Activated B cell treated with CpG ODN at 0.5 μM for 24 hours (primary cell): ENCODE results near the gene LDLRAD3. TPM values are rescaled to one million over a fixed set of nuclear protein-coding genes. Genes with fewer than 3 reads are reported as not detected.

Experiments used
- ATAC-seq: fragments of 200-7000 bp; cut with Tn5 transposase; one replicate; pipeline ENCODE4 v1.10.0; 2021; ENCODE audit warnings: low read depth, mild to moderate bottlenecking, moderate library complexity
- CTCF ChIA-PET: fragments of 350-600 bp; sonication (Branson Sonifier 250); formaldehyde crosslinking; loops from one replicate; lab custom pipeline; 2021; ENCODE audit warnings: antibody characterized with exemption; lab: Charles Lee
- POLR2A ChIA-PET: fragments of 350-600 bp; sonication (Branson Sonifier 250); formaldehyde crosslinking; loops from one replicate; lab custom pipeline; 2021; ENCODE audit warnings: antibody characterized with exemption; lab: Charles Lee
- DNase-seq: peaks from one replicate; pipeline ENCODE4 v3.0.0; 2022
- H3K27ac Mint-ChIP-seq: one replicate; pipeline ENCODE4 v1.8.0; 2020; ENCODE audit warnings: mixed read lengths
- H3K27me3 Mint-ChIP-seq: one replicate; pipeline ENCODE4 v1.8.0; 2021; ENCODE audit warnings: mixed read lengths
- H3K36me3 Mint-ChIP-seq: one replicate; pipeline ENCODE4 v1.8.0; 2021; ENCODE audit warnings: low read depth, mixed read lengths
- H3K4me1 Mint-ChIP-seq: one replicate; pipeline ENCODE4 v1.8.0; 2021; ENCODE audit warnings: mixed read lengths
- H3K4me3 Mint-ChIP-seq: one replicate; pipeline ENCODE4 v1.8.0; 2020; ENCODE audit warnings: mild to moderate bottlenecking, mixed read lengths
- H3K9me3 Mint-ChIP-seq: one replicate; pipeline ENCODE4 v1.8.0; 2020; ENCODE audit warnings: mixed read lengths
- CTCF ChIP-seq: fragments of 200-600 bp; IDR thresholded peaks from one replicate; pipeline ENCODE4 v1.8.0; 2022; ENCODE audit warnings: antibody characterized with exemption, mild to moderate bottlenecking
- intact Hi-C: fragments of 100-400 bp; cut with micrococcal nuclease; formaldehyde crosslinking; loops from one replicate; pipeline ENCODE4 v1.15.1; 2024
- total RNA-seq: library from RNA; stranded (reverse); gene quantifications from 2 replicates; pipeline ENCODE4 v1.2.3, GENCODE V29; 2022

LDLRAD3 gene
- total RNA-seq, 1 donor from 2014 or later, result not detected

GRCh38 chr11:36266767-36267166 is 322.9 kb downstream of the LDLRAD3 start:
- ATAC-seq (no peak), DNase-seq (no peak)
- Mint-ChIP-seq H3K36me3 (peaks cover 20% of the 10 kb centered on the region), H3K4me1 (no peaks in the 10 kb centered on the region), H3K9me3 (no peaks in the 10 kb centered on the region), H3K27ac (no peak overlapping the region), H3K4me3 (no peak overlapping the region), H3K27me3 (peaks cover 8% of the 10 kb centered on the region)
- CTCF ChIA-PET, result interaction anchor here (1.1 to 5.1 kb wide), 8 partner anchors 8 to 657 kb away, joined by 3 to 39 read pairs (median 8); partner anchors contain the start of gene FJX1
- intact Hi-C loops, result loop anchor here (1.0 to 5.0 kb wide), 4 partner anchors 444 to 1339 kb away; no protein-coding TSS in a partner anchor
- no peak for TF ChIP-seq CTCF
- POLR2A ChIA-PET, result no interaction called here

GRCh38 chr11:36268337-36268985 is 324.6 kb downstream of the LDLRAD3 start:
- ChIA-PET POLR2A (no interaction called here), CTCF (interaction anchor here (3.0 to 5.1 kb wide), 2 partner anchors 446 to 653 kb away, joined by 19 to 39 read pairs; no protein-coding TSS in a partner anchor)
- DNase-seq (no peak), ATAC-seq (no peak)
- intact Hi-C loops, result loop anchor here (5.0 kb wide), 3 partner anchors 446 to 1341 kb away; no protein-coding TSS in a partner anchor
- H3K36me3 Mint-ChIP-seq, result peaks cover 36% of the 10 kb centered on the region
- no peaks in the 10 kb centered on the region for H3K4me1 Mint-ChIP-seq
- H3K27me3 Mint-ChIP-seq, result peaks cover 3% of the 10 kb centered on the region
- no peak overlapping the region for H3K27ac Mint-ChIP-seq
- no peak overlapping the region for H3K4me3 Mint-ChIP-seq
- H3K9me3 Mint-ChIP-seq, result no peaks in the 10 kb centered on the region
- TF ChIP-seq CTCF, result no peak

- no peak for TF ChIP-seq CTCF
- peaks cover 56% of the 10 kb centered on the region for H3K36me3 Mint-ChIP-seq
- intact Hi-C loops, result no loop called here
- ChIA-PET CTCF (no interaction called here), POLR2A (no interaction called here)
- no peak for DNase-seq
- no peak overlapping the region for H3K27ac Mint-ChIP-seq
- H3K4me3 Mint-ChIP-seq, result no peak overlapping the region
- H3K4me1 Mint-ChIP-seq, result no peaks in the 10 kb centered on the region
- no peak for ATAC-seq
- peaks cover 3% of the 10 kb centered on the region for H3K27me3 Mint-ChIP-seq
- H3K9me3 Mint-ChIP-seq, result no peaks in the 10 kb centered on the region
Measured at GRCh38 chr11:36270701-36271100, 326.8 kb downstream of the LDLRAD3 start.

GRCh38 chr11:36271794-36272407 is 328.0 kb downstream of the LDLRAD3 start:
- CTCF ChIA-PET, result interaction anchor here (0.6 kb wide), 1 partner anchor 208 kb away, joined by 3 read pairs; no protein-coding TSS in a partner anchor
- no peak for TF ChIP-seq CTCF
- Mint-ChIP-seq H3K4me1 (no peaks in the 10 kb centered on the region), H3K36me3 (peaks cover 65% of the 10 kb centered on the region), H3K4me3 (no peak overlapping the region), H3K27me3 (no peaks in the 10 kb centered on the region), H3K9me3 (no peaks in the 10 kb centered on the region), H3K27ac (no peak overlapping the region)
- intact Hi-C loops, result no loop called here
- DNase-seq (no peak), ATAC-seq (no peak)
- POLR2A ChIA-PET, result no interaction called here

- ChIA-PET POLR2A (no interaction called here), CTCF (interaction anchor here (1.1 kb wide), 1 partner anchor 657 kb away, joined by 3 read pairs; no protein-coding TSS in a partner anchor)
- no peaks in the 10 kb centered on the region for H3K4me1 Mint-ChIP-seq
- intact Hi-C loops, result no loop called here
- no peaks in the 10 kb centered on the region for H3K9me3 Mint-ChIP-seq
- H3K27ac Mint-ChIP-seq, result no peak overlapping the region
- H3K36me3 Mint-ChIP-seq, result peaks cover 75% of the 10 kb centered on the region
- DNase-seq, result no peak
- TF ChIP-seq CTCF, result no peak
- ATAC-seq, result no peak
- no peak overlapping the region for H3K4me3 Mint-ChIP-seq
- H3K27me3 Mint-ChIP-seq, result no peaks in the 10 kb centered on the region
Measured at GRCh38 chr11:36273110-36273509, 329.2 kb downstream of the LDLRAD3 start.
